ENCODE results near the gene RAP1GAP2.
"Not testable (repeated sequence)": the region's sequence is repeated elsewhere in the genome, so short reads cannot be mapped to it uniquely, and the experiment has no call there.

RAP1GAP2 gene

DNA sequence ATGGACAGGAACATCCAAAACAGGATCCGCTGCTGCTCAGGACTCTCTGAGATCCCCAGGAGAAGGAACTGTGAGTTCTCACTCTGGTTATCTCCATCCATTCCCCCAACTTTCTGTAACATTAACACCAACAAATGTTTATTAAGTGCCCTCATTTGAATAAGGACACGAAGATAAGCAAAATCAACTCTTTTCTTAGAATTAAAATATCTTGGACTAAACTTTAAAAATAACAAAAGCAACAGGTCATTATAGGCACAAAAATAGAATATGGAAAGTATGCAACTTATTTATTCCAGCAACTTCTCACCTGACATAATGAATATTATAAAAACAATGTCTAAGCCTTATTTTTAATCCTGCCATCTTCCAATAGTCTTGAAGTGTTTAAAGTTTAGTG is 267.3 kb downstream of the RAP1GAP2 start, which contains the start of gene OR1D5:
OR1D5 (minus strand) TSS at position 101 of the 400 bp plus-strand sequence; CDS start at position 101, 0 bp downstream.
- DNase-seq: not testable (repeated sequence)

DNA sequence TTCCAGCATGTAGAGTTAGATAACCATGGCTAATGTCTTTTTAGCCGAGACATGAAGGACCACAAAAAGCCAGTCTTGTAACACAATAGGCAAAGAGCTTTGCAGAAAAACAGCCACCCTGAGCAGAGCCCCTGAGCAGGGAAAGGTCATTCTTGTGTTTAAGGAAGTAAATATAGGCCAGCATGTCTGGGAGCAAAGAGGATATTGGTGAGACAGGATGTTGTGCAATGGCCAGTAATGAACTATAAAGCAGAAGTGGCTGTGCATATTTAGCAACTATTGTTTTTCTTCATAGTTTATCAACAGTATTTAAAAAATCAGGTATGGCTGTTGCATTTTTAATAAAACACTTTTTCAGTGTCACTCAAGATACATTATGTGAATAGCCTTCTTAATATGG is 269.0 kb downstream of the RAP1GAP2 start:
- not testable (repeated sequence) for DNase-seq

DNA sequence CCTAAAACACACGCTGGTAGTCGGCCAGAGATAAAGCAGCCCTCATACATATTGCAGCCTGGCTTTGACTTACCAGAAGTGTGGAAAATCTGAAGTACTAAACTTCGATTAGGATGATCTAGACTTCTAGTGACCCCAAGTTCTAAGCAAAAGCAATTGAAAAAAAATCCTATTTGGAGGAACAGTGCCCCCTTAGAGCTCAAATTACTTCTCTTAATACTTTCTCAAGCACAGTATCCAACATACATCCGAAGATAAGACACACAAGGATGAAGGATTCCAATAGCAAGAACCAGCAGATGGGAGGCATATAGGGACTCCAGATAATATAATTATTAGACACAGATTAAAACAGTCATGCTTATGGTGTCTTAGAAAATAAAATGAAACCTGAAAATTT is 277.6 kb downstream of the RAP1GAP2 start:
- not testable (repeated sequence) for DNase-seq
